CD4-positive, alpha-beta T cell (primary cell): ENCODE results near the gene AP3B1. TPM values are rescaled to one million over a fixed set of nuclear protein-coding genes. Genes with fewer than 3 reads are reported as not detected.

ENCODE experiments used
- ATAC-seq: fragments of 200-7000 bp; cut with Tn5 transposase; one replicate; pipeline ENCODE4 v1.10.0; 2022; ENCODE audit warnings: mild to moderate bottlenecking; ENCODE audit not compliant: poor library complexity
- CTCF ChIA-PET: fragments of 350-600 bp; sonication (Branson Sonifier 250); formaldehyde crosslinking; loops from one replicate; lab custom pipeline; 2021; ENCODE audit warnings: antibody characterized with exemption, inconsistent platforms; lab: Charles Lee
- POLR2A ChIA-PET: fragments of 350-600 bp; sonication (Branson Sonifier 250); formaldehyde crosslinking; loops from one replicate; lab custom pipeline; 2021; ENCODE audit warnings: antibody characterized with exemption, inconsistent platforms; lab: Charles Lee
- DNase-seq, 14 experiments: peaks; one replicate each; pipeline ENCODE4 v3.0.0-alpha.2; 2013 to 2020; ENCODE audit warnings: mixed read lengths in 2 of 14
- H3K27ac ChIP-seq, 2 donors: one replicate each; pipeline versions ENCODE4 v1.5.1 to v1.7.0; 2013; ENCODE audit warnings: low read length in 2 of 2, low read depth in 1 of 2, mild to moderate bottlenecking in 1 of 2
- H3K27me3 ChIP-seq, 2 experiments: 1 replicate in 1 of 2; 2 replicates in 1 of 2; pipeline versions ENCODE4 v1.6.1 to v1.7.0; 2013; ENCODE audit warnings: low read length in 2 of 2, control low read depth in 1 of 2, mild to moderate bottlenecking in 1 of 2, moderate library complexity in 1 of 2; ENCODE audit not compliant: insufficient read depth in 2 of 2, control insufficient read depth in 1 of 2
- H3K36me3 ChIP-seq: one replicate; pipeline ENCODE4 v1.6.1; 2013; ENCODE audit warnings: low read length, control low read depth; ENCODE audit not compliant: insufficient read depth
- H3K4me1 ChIP-seq: one replicate; pipeline ENCODE4 v1.6.1; 2013; ENCODE audit warnings: low read length, control low read depth; ENCODE audit not compliant: insufficient read depth
- H3K4me3 ChIP-seq: one replicate; pipeline ENCODE4 v1.5.1; 2013; ENCODE audit warnings: mild to moderate bottlenecking, low read length, moderate library complexity
- H3K9me3 ChIP-seq, 2 experiments: 1 replicate in 1 of 2; 2 replicates in 1 of 2; pipeline versions ENCODE4 v1.6.1 to v1.7.0; 2013; ENCODE audit warnings: low read length in 2 of 2, mild to moderate bottlenecking in 2 of 2, control low read depth in 1 of 2, moderate library complexity in 1 of 2; ENCODE audit not compliant: control insufficient read depth in 1 of 2, insufficient read depth in 1 of 2
- H3K27ac Mint-ChIP-seq: one replicate; pipeline ENCODE4 v1.8.0; 2020; ENCODE audit warnings: mixed read lengths
- H3K27me3 Mint-ChIP-seq: one replicate; pipeline ENCODE4 v1.8.0; 2021; ENCODE audit warnings: mixed read lengths
- H3K36me3 Mint-ChIP-seq: one replicate; pipeline ENCODE4 v1.8.0; 2021; ENCODE audit warnings: low read depth, mixed read lengths
- H3K4me1 Mint-ChIP-seq: one replicate; pipeline ENCODE4 v1.8.0; 2021; ENCODE audit warnings: low read depth, mixed read lengths
- H3K4me3 Mint-ChIP-seq: one replicate; pipeline ENCODE4 v1.8.0; 2020; ENCODE audit warnings: mild to moderate bottlenecking, mixed read lengths
- H3K9me3 Mint-ChIP-seq: one replicate; pipeline ENCODE4 v1.8.0; 2020; ENCODE audit warnings: mixed read lengths
- CTCF ChIP-seq: fragments of 200-600 bp; IDR thresholded peaks from one replicate; pipeline ENCODE4 v1.8.0; 2022; ENCODE audit warnings: antibody characterized with exemption, mild to moderate bottlenecking
- intact Hi-C, 2 experiments: fragments of 100-400 bp; cut with DNase I in 1 of 2; cut with micrococcal nuclease in 1 of 2; formaldehyde crosslinking; loops; one replicate each; pipeline versions ENCODE4 v1.15.1 to v1.9.0; 2023 to 2025; cut with DNase I, micrococcal nuclease
- total RNA-seq, 174 experiments: library from RNA in 2 of 174; stranded (reverse) in 2 of 174; gene quantifications; one replicate each; pipeline ENCODE4 v1.2.3 and lab custom pipeline; 2021 to 2026

AP3B1 gene
- total RNA-seq, 2 experiments from 2014 or later = 24.5 to 24.6 TPM

GRCh38 chr5:77987988-77988387 lies 306.5 kb downstream of the AP3B1 start:
- intact Hi-C loops = no loop called here
- no peak for DNase-seq
- H3K27ac Mint-ChIP-seq = no peak overlapping the region
- CTCF ChIA-PET = no interaction called here
- H3K4me3 Mint-ChIP-seq = no peak overlapping the region
- no peaks in the 10 kb centered on the region for H3K9me3 Mint-ChIP-seq
- H3K4me1 Mint-ChIP-seq = no peaks in the 10 kb centered on the region
- no peaks in the 10 kb centered on the region for H3K27me3 Mint-ChIP-seq
- H3K36me3 Mint-ChIP-seq = no peaks in the 10 kb centered on the region
- H3K9me3 ChIP-seq = no peaks in the 10 kb centered on the region
- no peak overlapping the region for H3K4me3 ChIP-seq
- H3K4me1 ChIP-seq = no peaks in the 10 kb centered on the region
- H3K27me3 ChIP-seq = no peaks in the 10 kb centered on the region
- ATAC-seq = no peak
- H3K36me3 ChIP-seq = peaks cover 3% of the 10 kb centered on the region
- TF ChIP-seq CTCF = no peak
- H3K27ac ChIP-seq = no peak overlapping the region
- POLR2A ChIA-PET = no interaction called here

GRCh38 chr5:77987331-77987730 lies 307.2 kb downstream of the AP3B1 start:
- no peaks in the 10 kb centered on the region for H3K4me1 Mint-ChIP-seq
- Histone ChIP-seq H3K9me3 (no peaks in the 10 kb centered on the region), H3K36me3 (no peaks in the 10 kb centered on the region), H3K4me3 (no peak overlapping the region), H3K27ac (no peak overlapping the region), H3K27me3 (no peaks in the 10 kb centered on the region), H3K4me1 (no peaks in the 10 kb centered on the region)
- intact Hi-C loops = no loop called here
- no peak for ATAC-seq
- no peak overlapping the region for H3K4me3 Mint-ChIP-seq
- no peak overlapping the region for H3K27ac Mint-ChIP-seq
- H3K36me3 Mint-ChIP-seq = no peaks in the 10 kb centered on the region
- ChIA-PET POLR2A (no interaction called here), CTCF (no interaction called here)
- H3K9me3 Mint-ChIP-seq = no peaks in the 10 kb centered on the region
- DNase-seq = no peak
- no peak for TF ChIP-seq CTCF
- no peaks in the 10 kb centered on the region for H3K27me3 Mint-ChIP-seq

GRCh38 chr5:77986261-77986660 lies 308.2 kb downstream of the AP3B1 start:
- DNase-seq (no peak), ATAC-seq (no peak)
- H3K4me1 Mint-ChIP-seq = no peaks in the 10 kb centered on the region
- no peaks in the 10 kb centered on the region for H3K36me3 Mint-ChIP-seq
- no peak overlapping the region for H3K4me3 ChIP-seq
- H3K27me3 Mint-ChIP-seq = no peaks in the 10 kb centered on the region
- intact Hi-C loops = no loop called here
- no peak overlapping the region for H3K27ac ChIP-seq
- H3K9me3 Mint-ChIP-seq = no peaks in the 10 kb centered on the region
- H3K36me3 ChIP-seq = no peaks in the 10 kb centered on the region
- no peak overlapping the region for H3K4me3 Mint-ChIP-seq
- CTCF ChIA-PET = no interaction called here
- TF ChIP-seq CTCF = no peak
- no peaks in the 10 kb centered on the region for H3K27me3 ChIP-seq
- no peak overlapping the region for H3K27ac Mint-ChIP-seq
- POLR2A ChIA-PET = no interaction called here
- H3K9me3 ChIP-seq = no peaks in the 10 kb centered on the region
- no peaks in the 10 kb centered on the region for H3K4me1 ChIP-seq
